Endodermal cell (in vitro differentiated cells): Measurements from ENCODE around the gene MGLL. TPM values are rescaled to one million over a fixed set of nuclear protein-coding genes. Genes with fewer than 3 reads are reported as not detected.

Experiments used
- DNase-seq: peaks from one replicate; pipeline ENCODE4 v3.0.0-alpha.2; 2017
- H3K27ac ChIP-seq: 2 replicates; pipeline ENCODE4 v1.5.1; 2013; ENCODE audit warnings: mild to moderate bottlenecking, low read depth, low read length, moderate library complexity
- H3K27me3 ChIP-seq: 2 replicates; pipeline ENCODE4 v1.6.1; 2013; ENCODE audit warnings: mild to moderate bottlenecking, low read length, moderate library complexity; ENCODE audit not compliant: insufficient read depth, control insufficient read depth, poor library complexity, severe bottlenecking
- H3K36me3 ChIP-seq: 2 replicates; pipeline ENCODE4 v1.7.0; 2013; ENCODE audit warnings: mild to moderate bottlenecking, low read length, moderate library complexity; ENCODE audit not compliant: control insufficient read depth, insufficient read depth
- H3K4me1 ChIP-seq: one replicate; pipeline ENCODE4 v1.7.0; 2013; ENCODE audit warnings: low read length; ENCODE audit not compliant: control insufficient read depth, insufficient read depth
- H3K4me3 ChIP-seq: 2 replicates; pipeline ENCODE4 v1.5.1; 2013; ENCODE audit warnings: mild to moderate bottlenecking, low read length, moderate library complexity
- H3K9ac ChIP-seq: 2 replicates; pipeline ENCODE4 v1.6.1; 2013; ENCODE audit warnings: mild to moderate bottlenecking, low read length, moderate library complexity; ENCODE audit not compliant: poor library complexity, severe bottlenecking; ENCODE audit errors: extremely low read depth
- H3K9me3 ChIP-seq: 2 replicates; pipeline ENCODE4 v1.6.1; 2013; ENCODE audit warnings: mild to moderate bottlenecking, low read length, moderate library complexity; ENCODE audit not compliant: control insufficient read depth
- H3K27ac Mint-ChIP-seq: 2 replicates; pipeline ENCODE4 v1.8.0; 2020; ENCODE audit warnings: mixed read lengths
- H3K27me3 Mint-ChIP-seq: 2 replicates; pipeline ENCODE4 v1.8.0; 2021; ENCODE audit warnings: mild to moderate bottlenecking, mixed read lengths; ENCODE audit not compliant: insufficient read depth
- H3K36me3 Mint-ChIP-seq: 2 replicates; pipeline ENCODE4 v1.8.0; 2020; ENCODE audit warnings: low read depth, mixed read lengths
- H3K4me1 Mint-ChIP-seq: 2 replicates; pipeline ENCODE4 v1.8.0; 2020; ENCODE audit warnings: mixed read lengths
- H3K4me3 Mint-ChIP-seq: 2 replicates; pipeline ENCODE4 v1.8.0; 2020; ENCODE audit warnings: mild to moderate bottlenecking, moderate library complexity, mixed read lengths
- H3K9me3 Mint-ChIP-seq: 2 replicates; pipeline ENCODE4 v1.8.0; 2020; ENCODE audit warnings: mild to moderate bottlenecking, mixed read lengths
- CTCF ChIP-seq: fragments of 200-600 bp; sonication (generic); conservative IDR thresholded peaks from 2 replicates; pipeline ENCODE4 v1.5.0; 2021; ENCODE audit warnings: antibody characterized with exemption, mild to moderate bottlenecking
- WGBS, 2 experiments: methylation state at CpG; one replicate each; pipeline versions ENCODE4 v1.1.5 to v1.1.7; 2013; ENCODE audit warnings: missing lambda C conversion rate in 2 of 2, mixed read lengths in 1 of 2; ENCODE audit not compliant: insufficient coverage in 1 of 2, insufficient read length in 1 of 2; 5-methylcytosine and 5-hydroxymethylcytosine counted together
- total RNA-seq, 2 donors: library from RNA; stranded (reverse); fragmentation: NEBNext Ultra II Directional in 1 of 2; extraction: Animal tissue kit (Norgen Biotek cat#: 25700) in 1 of 2; gene quantifications; 2 replicates in 1 of 2; 3 replicates in 1 of 2; pipeline ENCODE4 v1.2.1, GENCODE V29; 2021

The MGLL gene
- total RNA-seq, 2 donors from 2014 or later: 0.22 TPM; not detected in 1

- no peaks in the 10 kb centered on the region for H3K4me1 Mint-ChIP-seq
- H3K27me3 Mint-ChIP-seq: peaks cover 8% of the 10 kb centered on the region
- Histone ChIP-seq H3K27ac (no peak overlapping the region), H3K4me1 (no peaks in the 10 kb centered on the region), H3K9me3 (no peaks in the 10 kb centered on the region), H3K36me3 (no peaks in the 10 kb centered on the region), H3K9ac (no peak overlapping the region), H3K27me3 (no peaks in the 10 kb centered on the region), H3K4me3 (no peak overlapping the region)
- WGBS, 2 experiments: 72 to 91% methylated on average over 7 to 17 of the region's 17 CpGs
- H3K4me3 Mint-ChIP-seq: no peak overlapping the region
- H3K36me3 Mint-ChIP-seq: no peaks in the 10 kb centered on the region
- DNase-seq: peak; percentile 59
- no peak for TF ChIP-seq CTCF
- H3K27ac Mint-ChIP-seq: peak overlapping the region; percentile 6
- H3K9me3 Mint-ChIP-seq: peaks cover 5% of the 10 kb centered on the region
These were observed 46.8 kb downstream of the MGLL start for GRCh38 chr3:127775398-127776109.

GRCh38 chr3:127774647-127775046 lies 47.7 kb downstream of the MGLL start:
- Histone ChIP-seq H3K27me3 (no peaks in the 10 kb centered on the region), H3K4me1 (no peaks in the 10 kb centered on the region), H3K4me3 (no peak overlapping the region), H3K9ac (no peak overlapping the region), H3K9me3 (no peaks in the 10 kb centered on the region), H3K27ac (no peak overlapping the region), H3K36me3 (no peaks in the 10 kb centered on the region)
- TF ChIP-seq CTCF: no peak
- H3K4me1 Mint-ChIP-seq: no peaks in the 10 kb centered on the region
- no peak for DNase-seq
- H3K4me3 Mint-ChIP-seq: no peak overlapping the region
- no peaks in the 10 kb centered on the region for H3K36me3 Mint-ChIP-seq
- peaks cover 5% of the 10 kb centered on the region for H3K9me3 Mint-ChIP-seq
- peaks cover 10% of the 10 kb centered on the region for H3K27me3 Mint-ChIP-seq
- 91 to 100% methylated on average over 1 to 6 of the region's 6 CpGs for WGBS, 2 experiments
- no peak overlapping the region for H3K27ac Mint-ChIP-seq

- Histone ChIP-seq H3K27ac (no peak overlapping the region), H3K9me3 (no peaks in the 10 kb centered on the region), H3K4me3 (no peak overlapping the region), H3K9ac (no peak overlapping the region), H3K36me3 (no peaks in the 10 kb centered on the region), H3K27me3 (no peaks in the 10 kb centered on the region), H3K4me1 (no peaks in the 10 kb centered on the region)
- Mint-ChIP-seq H3K27ac (no peak overlapping the region), H3K4me1 (no peaks in the 10 kb centered on the region), H3K36me3 (no peaks in the 10 kb centered on the region), H3K9me3 (peaks cover 5% of the 10 kb centered on the region), H3K4me3 (no peak overlapping the region), H3K27me3 (peaks cover 10% of the 10 kb centered on the region)
- TF ChIP-seq CTCF: no peak
- no peak for DNase-seq
- WGBS, 2 experiments: 90 to 97% methylated on average over 5 to 8 of the region's 8 CpGs
These were observed 48.4 kb downstream of the MGLL start for GRCh38 chr3:127773752-127774395.
